DMS 273 (cell line): ENCODE measurements around the gene ANKS6.

Experiments
- DNase-seq: peaks from one replicate; lab custom pipeline; 2025; ENCODE audit not compliant: unreplicated experiment; lab: John Stamatoyannopoulos, UW

Gene ANKS6

GRCh38 chr9:98772364-98773155, 23.8 kb downstream of the ANKS6 start:
- DNase-seq = no peak

- no peak for DNase-seq
These were observed 25.0 kb downstream of the ANKS6 start for GRCh38 chr9:98771209-98771874.

GRCh38 chr9:98770717-98771116, 25.6 kb downstream of the ANKS6 start:
- DNase-seq = no peak

- DNase-seq = no peak
These were observed 28.0 kb downstream of the ANKS6 start for GRCh38 chr9:98768344-98768743.

- DNase-seq = no peak
These were observed 28.4 kb downstream of the ANKS6 start for GRCh38 chr9:98767915-98768314.

- DNase-seq = no peak
These were observed 29.2 kb downstream of the ANKS6 start for GRCh38 chr9:98767196-98767595.

- DNase-seq = no peak
These were observed 29.8 kb downstream of the ANKS6 start for GRCh38 chr9:98766586-98766985.

- peak; percentile 50 for DNase-seq
These were observed 31.1 kb downstream of the ANKS6 start for GRCh38 chr9:98765256-98765655.

GRCh38 chr9:98763986-98764745, 32.2 kb downstream of the ANKS6 start:
- no peak for DNase-seq

GRCh38 chr9:98760231-98760630, 36.1 kb downstream of the ANKS6 start:
- no peak for DNase-seq

GRCh38 chr9:98755006-98755618, 41.2 kb downstream of the ANKS6 start:
- no peak for DNase-seq

GRCh38 chr9:98751210-98751609, 45.1 kb downstream of the ANKS6 start:
- DNase-seq = no peak

- DNase-seq = no peak
These were observed 45.8 kb downstream of the ANKS6 start for GRCh38 chr9:98750364-98751060.

- no peak for DNase-seq
These were observed 48.9 kb downstream of the ANKS6 start for GRCh38 chr9:98747476-98747875.

- DNase-seq = no peak
These were observed 50.9 kb downstream of the ANKS6 start for GRCh38 chr9:98745470-98745869.

GRCh38 chr9:98743818-98744611, 52.3 kb downstream of the ANKS6 start:
- DNase-seq = no peak

- no peak for DNase-seq
These were observed 53.0 kb downstream of the ANKS6 start for GRCh38 chr9:98743329-98743728.

GRCh38 chr9:98742325-98743280, 53.8 kb downstream of the ANKS6 start:
- DNase-seq = no peak
